PFSK-1 (cell line): ENCODE results near the gene ATIC.

Source experiments
- FOXP2 ChIP-seq: optimal IDR thresholded peaks from 2 replicates; pipeline ENCODE3; 2011; ENCODE audit warnings: borderline replicate concordance, control low read depth, inconsistent platforms; ENCODE audit not compliant: insufficient read depth; ENCODE audit errors: extremely low read length, extremely low read depth
- POLR2AphosphoS5 ChIP-seq: IDR thresholded peaks from 2 replicates; pipeline ENCODE4 v1.6.1; 2012; ENCODE audit warnings: low read depth, mild to moderate bottlenecking, control low read depth, low read length, moderate library complexity
- SIN3A ChIP-seq: IDR thresholded peaks from 2 replicates; pipeline ENCODE4 v1.6.1; 2012; ENCODE audit warnings: mild to moderate bottlenecking, low read length, moderate library complexity, borderline replicate concordance; ENCODE audit not compliant: insufficient read depth
- TAF1 ChIP-seq: IDR thresholded peaks from 2 replicates; pipeline ENCODE4 v1.6.1; 2012; ENCODE audit warnings: low read length, control low read depth, borderline replicate concordance; ENCODE audit not compliant: insufficient read depth
- TF ChIP-seq, protein P1 (sequence below), 2 experiments: IDR thresholded peaks; 2 replicates each; pipeline versions ENCODE4 v1.6.1 to v1.8.0; 2011 to 2012; ENCODE audit warnings: low read depth in 2 of 2, low read length in 2 of 2, control low read depth in 1 of 2, inconsistent platforms in 1 of 2, mild to moderate bottlenecking in 1 of 2, moderate library complexity in 1 of 2; ENCODE audit not compliant: insufficient read depth in 1 of 2

DNA sequence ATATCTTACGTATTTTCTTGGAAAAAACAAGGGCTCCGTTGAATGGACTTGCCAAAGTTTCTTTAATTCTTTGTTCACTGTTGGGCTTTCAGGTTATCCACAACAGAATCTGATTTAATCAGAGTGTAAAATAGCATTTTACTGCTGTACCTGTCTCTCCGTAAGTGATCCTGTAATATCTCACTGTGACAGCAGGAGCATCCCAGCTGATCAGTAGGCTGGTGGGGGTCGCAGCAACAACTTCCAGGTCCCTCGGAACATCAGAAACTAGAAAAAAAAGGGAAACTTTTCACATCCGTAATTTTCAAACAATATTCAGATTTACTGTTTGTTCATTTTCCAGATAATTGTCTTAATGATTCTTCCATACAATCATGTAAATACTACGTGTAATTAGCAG lies 72.9 kb downstream of the ATIC start:
- TF ChIP-seq SIN3A (no peak), POLR2AphosphoS5 (no peak), TAF1 (no peak), FOXP2 (no peak)
- TF ChIP-seq, protein P1, sequence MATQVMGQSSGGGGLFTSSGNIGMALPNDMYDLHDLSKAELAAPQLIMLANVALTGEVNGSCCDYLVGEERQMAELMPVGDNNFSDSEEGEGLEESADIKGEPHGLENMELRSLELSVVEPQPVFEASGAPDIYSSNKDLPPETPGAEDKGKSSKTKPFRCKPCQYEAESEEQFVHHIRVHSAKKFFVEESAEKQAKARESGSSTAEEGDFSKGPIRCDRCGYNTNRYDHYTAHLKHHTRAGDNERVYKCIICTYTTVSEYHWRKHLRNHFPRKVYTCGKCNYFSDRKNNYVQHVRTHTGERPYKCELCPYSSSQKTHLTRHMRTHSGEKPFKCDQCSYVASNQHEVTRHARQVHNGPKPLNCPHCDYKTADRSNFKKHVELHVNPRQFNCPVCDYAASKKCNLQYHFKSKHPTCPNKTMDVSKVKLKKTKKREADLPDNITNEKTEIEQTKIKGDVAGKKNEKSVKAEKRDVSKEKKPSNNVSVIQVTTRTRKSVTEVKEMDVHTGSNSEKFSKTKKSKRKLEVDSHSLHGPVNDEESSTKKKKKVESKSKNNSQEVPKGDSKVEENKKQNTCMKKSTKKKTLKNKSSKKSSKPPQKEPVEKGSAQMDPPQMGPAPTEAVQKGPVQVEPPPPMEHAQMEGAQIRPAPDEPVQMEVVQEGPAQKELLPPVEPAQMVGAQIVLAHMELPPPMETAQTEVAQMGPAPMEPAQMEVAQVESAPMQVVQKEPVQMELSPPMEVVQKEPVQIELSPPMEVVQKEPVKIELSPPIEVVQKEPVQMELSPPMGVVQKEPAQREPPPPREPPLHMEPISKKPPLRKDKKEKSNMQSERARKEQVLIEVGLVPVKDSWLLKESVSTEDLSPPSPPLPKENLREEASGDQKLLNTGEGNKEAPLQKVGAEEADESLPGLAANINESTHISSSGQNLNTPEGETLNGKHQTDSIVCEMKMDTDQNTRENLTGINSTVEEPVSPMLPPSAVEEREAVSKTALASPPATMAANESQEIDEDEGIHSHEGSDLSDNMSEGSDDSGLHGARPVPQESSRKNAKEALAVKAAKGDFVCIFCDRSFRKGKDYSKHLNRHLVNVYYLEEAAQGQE (IDR thresholded peaks at IDR 0.05; ENCODE audit: insufficient read depth in 1 of 2, low read depth in 2 of 2, low read length in 2 of 2) = no peak
